GM19372 (cell line): ENCODE measurements around the gene VWC2.

Experiments
- ATAC-seq: cut with Tn5 transposase; IDR thresholded peaks from one replicate; pipeline ENCODE4 v1.9.1; 2021; ENCODE audit warnings: mild to moderate bottlenecking, low read depth, moderate library complexity; ENCODE audit not compliant: unreplicated experiment

Gene VWC2

DNA sequence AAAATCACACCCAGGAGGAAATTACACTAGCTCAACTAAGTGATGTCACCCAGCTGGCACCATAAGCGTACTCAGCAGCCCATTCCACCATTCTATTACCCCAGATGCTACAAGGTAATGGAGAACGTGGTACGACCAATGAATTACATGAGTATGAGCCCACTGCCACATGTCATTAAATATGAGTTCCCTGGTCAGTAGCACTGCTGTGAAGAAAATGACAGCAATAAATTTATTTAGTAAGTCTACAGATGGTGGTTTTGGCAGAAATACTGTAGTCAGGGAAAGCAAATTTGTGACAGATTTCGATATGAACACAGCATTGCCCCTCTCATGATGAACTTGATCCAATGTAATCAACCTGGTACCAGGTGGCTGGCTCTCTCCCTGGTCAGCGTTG, 154.2 kb downstream of the VWC2 start:
- no peak for ATAC-seq

DNA sequence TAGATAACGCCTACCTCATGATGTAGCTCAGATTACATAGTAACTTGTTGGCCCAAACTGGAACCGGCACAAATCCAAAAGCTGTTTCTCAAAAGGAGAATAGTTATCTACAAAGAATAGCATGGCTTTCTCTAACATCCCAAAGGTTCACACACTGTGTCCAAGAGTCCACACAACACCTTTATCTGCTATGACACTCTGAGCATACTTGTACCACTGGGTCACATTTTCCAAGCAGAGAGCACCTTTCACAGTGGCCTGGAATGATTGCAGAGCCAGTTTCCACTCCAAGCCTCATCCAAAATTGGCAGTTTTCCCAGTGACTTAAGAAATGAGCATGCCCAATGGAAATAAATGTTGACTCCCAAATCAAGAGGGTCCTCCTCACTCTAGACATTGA, 155.3 kb downstream of the VWC2 start:
- ATAC-seq: no peak

DNA sequence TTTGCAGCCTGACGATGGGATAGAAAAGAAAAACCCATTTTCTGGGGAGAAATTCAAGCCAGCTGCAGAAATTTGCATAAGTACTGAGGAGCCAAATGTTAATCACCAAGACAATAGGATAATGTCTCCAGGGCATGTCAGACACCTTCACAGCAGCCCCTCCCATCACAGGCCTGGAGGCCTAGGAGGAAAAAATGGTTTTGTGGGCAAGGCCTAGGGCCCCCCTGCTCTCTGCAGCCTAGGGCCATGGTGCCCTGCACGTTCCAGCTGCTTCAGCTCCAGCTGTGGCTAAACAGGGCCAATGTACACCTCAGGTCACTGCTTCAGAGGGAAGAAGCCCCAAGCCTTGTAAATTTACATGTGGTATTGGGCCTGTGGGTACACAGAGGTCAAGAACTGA, 158.2 kb downstream of the VWC2 start:
- ATAC-seq: no peak

DNA sequence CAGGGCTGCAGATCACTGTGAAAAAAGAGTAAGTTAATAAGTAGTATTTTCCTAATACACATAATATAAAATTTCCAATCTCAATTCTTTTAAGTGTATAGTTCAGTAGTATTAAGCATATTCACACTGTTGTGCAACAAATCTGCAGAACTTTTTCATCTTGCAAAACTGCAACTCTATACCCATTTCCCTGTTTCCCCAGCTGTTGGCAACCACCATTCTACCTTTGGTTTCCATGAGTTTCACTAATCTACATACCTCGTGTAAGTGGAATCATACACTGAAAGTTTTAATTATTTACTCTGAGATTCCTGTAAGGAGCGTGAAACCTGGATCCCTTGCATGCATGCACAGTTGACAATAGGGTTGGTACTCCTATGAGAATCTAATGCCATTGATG, 164.2 kb downstream of the VWC2 start:
- ATAC-seq: no peak
